ENCODE data around the gene IFNAR1. TPM values are rescaled to one million over a fixed set of nuclear protein-coding genes. Genes with fewer than 3 reads are reported as not detected.

Gene IFNAR1
- total and polyA plus RNA-seq, 9 of the 15 experiments (the other 6 are each of a cell fraction or from before 2014, with no cell fraction given), result 8.6 to 31.8 (median 14.8) TPM

GRCh38 chr21:33327326-33327725, 2.6 kb downstream of the IFNAR1 start:
- ATAC-seq (no peak), DNase-seq (ENCODE audit: extremely low read depth in 1 of 4, low spot score in 3 of 4) (no peak), FAIRE-seq (peak; percentile 23)
- Histone ChIP-seq H3K9me1 (ENCODE audit: control insufficient read depth, insufficient read depth, low read length) (no peaks in the 10 kb centered on the region), H3K79me2 (ENCODE audit: control insufficient read depth, insufficient read depth, low read length) (peaks cover 81% of the 10 kb centered on the region), H2AFZ (ENCODE audit: low read depth, low read length) (no peak overlapping the region), H3K4me1 (replicated peaks in 1 of 2; ENCODE audit: control insufficient read depth in 2 of 2, insufficient read depth in 2 of 2, low read length in 2 of 2) (peaks cover 17 to 38% of the 10 kb centered on the region in 2 experiments), H3K4me2 (ENCODE audit: insufficient read depth, low read length) (peak overlapping the region; percentile 16), H3K27ac (ENCODE audit: extremely low read depth, low read depth, low read length) (0 out of 3 replicates have a peak overlapping the region, but pooled peaks have one; percentile 1), H3K9ac (ENCODE audit: insufficient read depth in 1 of 2, low read depth in 2 of 2, low read length in 2 of 2) (no peak overlapping the region), H3K27me3 (ENCODE audit: control insufficient read depth in 2 of 2, insufficient read depth in 2 of 2, low read length in 2 of 2) (no peaks in the 10 kb centered on the region), H3K36me3 (ENCODE audit: control insufficient read depth, insufficient read depth, low read length) (peaks cover 16% of the 10 kb centered on the region; the same call in 2 of the 3 replicates), H3K4me3 (no peak overlapping the region), H3K9me3 (replicated peaks; ENCODE audit: control insufficient read depth, insufficient read depth, low read depth, low read length) (no peaks in the 10 kb centered on the region), H4K20me1 (replicated peaks; ENCODE audit: control insufficient read depth, insufficient read depth, low read length) (no peaks in the 10 kb centered on the region)
- TF ChIP-seq ZNF766 (CRISPR knock-in tag; conservative IDR thresholded peaks at IDR 0.05) (no peak), KAT7 (CRISPR knock-in tag; IDR thresholded peaks at IDR 0.05; ENCODE audit: borderline replicate concordance) (no peak), TAF9B (IDR thresholded peaks at IDR 0.05; ENCODE audit: partially characterized antibody) (no peak), FOXA3 (CRISPR knock-in tag; conservative IDR thresholded peaks at IDR 0.05 in 1 of 2, IDR thresholded peaks at IDR 0.05 in 1 of 2) (0 out of 4 replicates have a peak, but pooled peaks of 1 of the 2 experiments have one; percentile 13), TCFL5 (CRISPR knock-in tag; conservative IDR thresholded peaks at IDR 0.05) (no peak), ZNF277 (CRISPR knock-in tag; IDR thresholded peaks at IDR 0.05; ENCODE audit: borderline replicate concordance) (no peak), THAP7 (CRISPR knock-in tag; IDR thresholded peaks at IDR 0.05) (no peak)
- WGBS (ENCODE audit: insufficient coverage, low coverage, missing lambda C conversion rate), result 67% methylated on average over 3 of the region's 3 CpGs
- ChIA-PET CTCF (ENCODE audit: low intra/inter-chr PET ratio) (no interaction called here), POLR2A (interaction anchor here (1.3 to 1.5 kb wide), 2 partner anchors 9 to 12 kb away, joined by 5 to 6 read pairs; no protein-coding TSS in a partner anchor)
- in situ Hi-C loops (cut with MboI), result no loop called here
- intact Hi-C loops (cut with micrococcal nuclease), result no loop called here
- BruUV-seq (replicated peaks), result no TSS peak
